Neural cell (in vitro differentiated cells): Measurements from ENCODE around the gene ALLC. TPM values are rescaled to one million over a fixed set of nuclear protein-coding genes. Genes with fewer than 3 reads are reported as not detected.
"Not testable (repeated sequence)": the region's sequence is repeated elsewhere in the genome, so short reads cannot be mapped to it uniquely, and the experiment has no call there.

Experiments
- H2AFZ ChIP-seq: fragments of 200-600, 300-800 bp; sonication (generic), shearing (Covaris generic); 2 replicates; pipeline ENCODE4 v1.6.0; 2014; ENCODE audit warnings: low read depth, mild to moderate bottlenecking, antibody characterized with exemption, low read length, moderate library complexity
- H3F3A ChIP-seq: fragments of 200-600 bp; shearing (Covaris generic); 2 replicates; pipeline ENCODE4 v1.6.1; 2016; ENCODE audit warnings: mild to moderate bottlenecking, moderate library complexity, mixed read lengths, antibody characterized with exemption, low read length; ENCODE audit not compliant: insufficient read depth, poor library complexity, severe bottlenecking
- H3K27ac ChIP-seq: fragments of 200-600, 300-800 bp; sonication (generic), shearing (Covaris generic); 2 replicates; pipeline ENCODE4 v1.5.1; 2014; ENCODE audit warnings: mild to moderate bottlenecking, low read length, moderate library complexity
- H3K27me3 ChIP-seq: fragments of 300-800, 200-600 bp; sonication (generic), shearing (Covaris generic); 2 replicates; pipeline ENCODE4 v1.6.0; 2014; ENCODE audit warnings: mild to moderate bottlenecking, low read depth, low read length, moderate library complexity; ENCODE audit not compliant: insufficient read depth
- H3K36me3 ChIP-seq: fragments of 300-800, 200-600 bp; sonication (generic), shearing (Covaris generic); 2 replicates; pipeline ENCODE4 v1.5.1; 2014; ENCODE audit warnings: mild to moderate bottlenecking, antibody characterized with exemption, low read length, moderate library complexity; ENCODE audit not compliant: insufficient read depth
- H3K4me2 ChIP-seq: fragments of 300-800, 200-600 bp; sonication (generic), shearing (Covaris generic); 2 replicates; pipeline ENCODE4 v1.6.0; 2014; ENCODE audit warnings: mild to moderate bottlenecking, low read length
- H3K4me3 ChIP-seq: fragments of 300-800, 200-600 bp; sonication (generic), shearing (Covaris generic); 2 replicates; pipeline ENCODE4 v1.5.1; 2014; ENCODE audit warnings: mild to moderate bottlenecking, low read length, moderate library complexity
- H3K79me2 ChIP-seq: fragments of 200-600 bp; shearing (Covaris generic); replicated peaks from 2 replicates; pipeline ENCODE4 v1.6.0; 2014; ENCODE audit warnings: mild to moderate bottlenecking, low read length, moderate library complexity; ENCODE audit not compliant: insufficient read depth
- H3K9ac ChIP-seq: fragments of 300-800, 200-600 bp; sonication (generic), shearing (Covaris generic); 2 replicates; pipeline ENCODE4 v1.6.1; 2016; ENCODE audit warnings: mild to moderate bottlenecking, low read length, mixed read lengths
- H3K9me2 ChIP-seq: fragments of 200-600 bp; shearing (Covaris generic); 2 replicates; pipeline ENCODE4 v1.6.1; 2016; ENCODE audit warnings: mild to moderate bottlenecking, low read length, mixed read lengths; ENCODE audit not compliant: insufficient read depth
- H3K9me3 ChIP-seq: fragments of 200-600, 300-800 bp; sonication (generic), shearing (Covaris generic); 2 replicates; pipeline ENCODE4 v1.6.1; 2016; ENCODE audit warnings: mild to moderate bottlenecking, mixed run types, low read length, moderate library complexity, mixed read lengths
- H4K20me1 ChIP-seq: fragments of 200-600 bp; shearing (Covaris generic); 2 replicates; pipeline ENCODE4 v1.6.1; 2016; ENCODE audit warnings: mild to moderate bottlenecking, mixed run types; ENCODE audit not compliant: insufficient read depth
- CTCF ChIP-seq: fragments of 450-650 bp; IDR thresholded peaks from 2 replicates; pipeline ENCODE4 v1.5.1; 2014; ENCODE audit warnings: antibody characterized with exemption, mild to moderate bottlenecking, moderate library complexity; ENCODE audit not compliant: poor library complexity, severe bottlenecking
- EP300 ChIP-seq: fragments of 450-650 bp; conservative IDR thresholded peaks from 2 replicates; pipeline ENCODE4 v1.6.1; 2014; ENCODE audit warnings: antibody characterized with exemption, mild to moderate bottlenecking, moderate library complexity; ENCODE audit not compliant: poor library complexity, severe bottlenecking
- MXI1 ChIP-seq: fragments of 450-650 bp; conservative IDR thresholded peaks from 2 replicates; pipeline ENCODE4 v1.6.1; 2014; ENCODE audit warnings: antibody characterized with exemption, mild to moderate bottlenecking; ENCODE audit not compliant: poor library complexity, severe bottlenecking
- RAD21 ChIP-seq: fragments of 450-650 bp; conservative IDR thresholded peaks from 2 replicates; pipeline ENCODE4 v1.6.1; 2014; ENCODE audit warnings: antibody characterized with exemption, mild to moderate bottlenecking, moderate library complexity
- REST ChIP-seq: IDR thresholded peaks from 2 replicates; pipeline ENCODE4 v1.6.1; 2012; ENCODE audit warnings: borderline replicate concordance
- SMC3 ChIP-seq: fragments of 450-650 bp; conservative IDR thresholded peaks from 2 replicates; pipeline ENCODE4 v1.6.1; 2014; ENCODE audit warnings: antibody characterized with exemption, mild to moderate bottlenecking, moderate library complexity; ENCODE audit not compliant: poor library complexity
- TAF1 ChIP-seq: IDR thresholded peaks from 2 replicates; pipeline ENCODE4 v1.6.1; 2012; ENCODE audit warnings: low read depth
- polyA plus RNA-seq: library from polyadenylated mRNA; depleted of rRNA; stranded (reverse); fragments of >200 nt; gene quantifications from 2 replicates; pipeline ENCODE4 v1.2.3, GENCODE V29; 2014

Gene ALLC
- polyA plus RNA-seq, 1 donor from 2014 or later = 0.33 TPM

- Histone ChIP-seq H3K4me3 (no peak overlapping the region), H3K36me3 (no peaks in the 10 kb centered on the region), H2AFZ (no peak overlapping the region), H4K20me1 (no peaks in the 10 kb centered on the region), H3K27me3 (no peaks in the 10 kb centered on the region), H3F3A (no peaks in the 10 kb centered on the region), H3K4me2 (no peak overlapping the region), H3K9me3 (no peaks in the 10 kb centered on the region), H3K9ac (no peak overlapping the region), H3K27ac (no peak overlapping the region), H3K9me2 (no peaks in the 10 kb centered on the region), H3K79me2 (no peaks in the 10 kb centered on the region)
- no peak for TF ChIP-seq EP300
Observed at GRCh38 chr2:3618367-3618766, 39.6 kb upstream of the ALLC start.

GRCh38 chr2:3619033-3619432 is 39.0 kb upstream of the ALLC start:
- no peak for TF ChIP-seq CTCF
- no peak for TF ChIP-seq EP300
- no peak for TF ChIP-seq SMC3
- no peak for TF ChIP-seq REST
- no peak for TF ChIP-seq TAF1
- no peak for TF ChIP-seq MXI1
- TF ChIP-seq RAD21 = no peak
- Histone ChIP-seq H3K79me2 (no peaks in the 10 kb centered on the region), H3K9me3 (no peaks in the 10 kb centered on the region), H3K27me3 (no peaks in the 10 kb centered on the region), H3K9me2 (no peaks in the 10 kb centered on the region), H3K9ac (no peak overlapping the region), H3K4me2 (no peak overlapping the region), H4K20me1 (no peaks in the 10 kb centered on the region), H3K27ac (no peak overlapping the region), H3K36me3 (no peaks in the 10 kb centered on the region), H3F3A (no peaks in the 10 kb centered on the region), H3K4me3 (no peak overlapping the region), H2AFZ (no peak overlapping the region)

GRCh38 chr2:3619661-3620060 is 38.3 kb upstream of the ALLC start:
- H4K20me1 ChIP-seq, H3K79me2 ChIP-seq, H3K9me3 ChIP-seq, H3K4me3 ChIP-seq, H3K4me2 ChIP-seq, H3K9me2 ChIP-seq, H2AFZ ChIP-seq, H3K27ac ChIP-seq, H3K36me3 ChIP-seq, H3K9ac ChIP-seq, H3F3A ChIP-seq, H3K27me3 ChIP-seq: not testable (repeated sequence)
